Duodenal mucosa (tissue), 2 donors: Measurements from ENCODE around the gene ABHD2.

Experiments used
- H3K27ac ChIP-seq: one replicate; pipeline ENCODE4 v1.7.0; 2013; ENCODE audit warnings: low read depth, low read length
- H3K27me3 ChIP-seq, 2 donors: one replicate each; pipeline ENCODE4 v1.7.0; 2013; ENCODE audit warnings: low read length in 2 of 2, control low read depth in 1 of 2; ENCODE audit not compliant: insufficient read depth in 2 of 2, control insufficient read depth in 1 of 2
- H3K36me3 ChIP-seq, 2 donors: one replicate each; pipeline ENCODE4 v1.7.0; 2013; ENCODE audit warnings: low read length in 2 of 2, control low read depth in 1 of 2; ENCODE audit not compliant: insufficient read depth in 2 of 2, control insufficient read depth in 1 of 2
- H3K4me1 ChIP-seq, 2 donors: one replicate each; pipeline ENCODE4 v1.7.0; 2013; ENCODE audit warnings: low read length in 2 of 2, control low read depth in 1 of 2; ENCODE audit not compliant: insufficient read depth in 2 of 2, control insufficient read depth in 1 of 2
- H3K4me3 ChIP-seq, 2 donors: one replicate each; pipeline ENCODE4 v1.7.0; 2013; ENCODE audit warnings: low read length in 2 of 2, low read depth in 1 of 2
- H3K9ac ChIP-seq, 2 donors: one replicate each; pipeline ENCODE4 v1.7.0; 2013; ENCODE audit warnings: low read length in 2 of 2, low read depth in 1 of 2
- H3K9me3 ChIP-seq, 2 donors: one replicate each; pipeline ENCODE4 v1.7.0; 2013; ENCODE audit warnings: low read length in 2 of 2, control low read depth in 1 of 2; ENCODE audit not compliant: control insufficient read depth in 1 of 2

ABHD2 gene

GRCh38 chr15:89198934-89199333 lies 110.7 kb downstream of the ABHD2 start:
- Histone ChIP-seq H3K9me3 (no peaks in the 10 kb centered on the region), H3K4me3 (no peak overlapping the region), H3K36me3 (peaks cover 41 to 54% of the 10 kb centered on the region in 2 donors), H3K27me3 (no peaks in the 10 kb centered on the region), H3K27ac (no peak overlapping the region), H3K9ac (no peak overlapping the region), H3K4me1 (peaks cover 0 to 9% of the 10 kb centered on the region in 2 donors)

GRCh38 chr15:89199746-89200145 lies 111.5 kb downstream of the ABHD2 start:
- no peaks in the 10 kb centered on the region for H3K9me3 ChIP-seq
- no peak overlapping the region for H3K4me3 ChIP-seq
- H3K27ac ChIP-seq, result no peak overlapping the region
- H3K27me3 ChIP-seq, result no peaks in the 10 kb centered on the region
- peaks cover 38 to 46% of the 10 kb centered on the region in 2 donors for H3K36me3 ChIP-seq
- H3K4me1 ChIP-seq, result peaks cover 0 to 11% of the 10 kb centered on the region in 2 donors
- H3K9ac ChIP-seq, result no peak overlapping the region

GRCh38 chr15:89200182-89200581 lies 111.9 kb downstream of the ABHD2 start:
- H3K27me3 ChIP-seq, result no peaks in the 10 kb centered on the region
- H3K4me1 ChIP-seq, result peaks cover 0 to 11% of the 10 kb centered on the region in 2 donors
- H3K4me3 ChIP-seq, result no peak overlapping the region
- no peaks in the 10 kb centered on the region for H3K9me3 ChIP-seq
- no peak overlapping the region for H3K9ac ChIP-seq
- H3K27ac ChIP-seq, result no peak overlapping the region
- peaks cover 34 to 42% of the 10 kb centered on the region in 2 donors for H3K36me3 ChIP-seq

- Histone ChIP-seq H3K4me1 (peaks cover 0 to 11% of the 10 kb centered on the region in 2 donors), H3K9ac (no peak overlapping the region), H3K27me3 (no peaks in the 10 kb centered on the region), H3K4me3 (no peak overlapping the region), H3K27ac (no peak overlapping the region), H3K36me3 (peaks cover 22 to 29% of the 10 kb centered on the region in 2 donors), H3K9me3 (no peaks in the 10 kb centered on the region)
Measured at GRCh38 chr15:89201465-89202005, 113.3 kb downstream of the ABHD2 start.

- H3K27me3 ChIP-seq, result no peaks in the 10 kb centered on the region
- H3K9ac ChIP-seq, result no peak overlapping the region
- H3K27ac ChIP-seq, result no peak overlapping the region
- no peaks in the 10 kb centered on the region for H3K9me3 ChIP-seq
- peaks cover 0 to 3% of the 10 kb centered on the region in 2 donors for H3K4me1 ChIP-seq
- peaks cover 14 to 20% of the 10 kb centered on the region in 2 donors for H3K36me3 ChIP-seq
- H3K4me3 ChIP-seq, result no peak overlapping the region
Measured at GRCh38 chr15:89203705-89204273, 115.5 kb downstream of the ABHD2 start.

GRCh38 chr15:89205991-89206585 lies 117.8 kb downstream of the ABHD2 start:
- H3K4me1 ChIP-seq, result peaks cover 0 to 3% of the 10 kb centered on the region in 2 donors
- no peaks in the 10 kb centered on the region for H3K9me3 ChIP-seq
- H3K4me3 ChIP-seq, result no peak overlapping the region
- H3K36me3 ChIP-seq, result peaks cover under 1 to 4% of the 10 kb centered on the region in 2 donors
- H3K27me3 ChIP-seq, result no peaks in the 10 kb centered on the region
- H3K27ac ChIP-seq, result no peak overlapping the region
- no peak overlapping the region for H3K9ac ChIP-seq

GRCh38 chr15:89206908-89207331 lies 118.7 kb downstream of the ABHD2 start:
- Histone ChIP-seq H3K27me3 (no peaks in the 10 kb centered on the region), H3K9ac (no peak overlapping the region), H3K4me3 (peak overlapping the region in 1 of 2 donors; percentile 26), H3K27ac (no peak overlapping the region), H3K9me3 (no peaks in the 10 kb centered on the region), H3K36me3 (no peaks in the 10 kb centered on the region), H3K4me1 (peaks cover 0 to 3% of the 10 kb centered on the region in 2 donors)

GRCh38 chr15:89208256-89208655 lies 120.0 kb downstream of the ABHD2 start:
- no peak overlapping the region for H3K27ac ChIP-seq

GRCh38 chr15:89209057-89209456 lies 120.8 kb downstream of the ABHD2 start:
- Histone ChIP-seq H3K27ac (no peak overlapping the region), H3K36me3 (no peaks in the 10 kb centered on the region), H3K9me3 (no peaks in the 10 kb centered on the region), H3K4me3 (no peak overlapping the region), H3K27me3 (no peaks in the 10 kb centered on the region), H3K9ac (no peak overlapping the region), H3K4me1 (peaks cover 0 to 3% of the 10 kb centered on the region in 2 donors)

More at GRCh38 chr15:89208256-89208655, 120.0 kb downstream of the ABHD2 start:
- Histone ChIP-seq H3K9me3 (no peaks in the 10 kb centered on the region), H3K36me3 (no peaks in the 10 kb centered on the region), H3K4me3 (no peak overlapping the region), H3K27me3 (no peaks in the 10 kb centered on the region), H3K4me1 (peaks cover 0 to 3% of the 10 kb centered on the region in 2 donors), H3K9ac (no peak overlapping the region)

- Histone ChIP-seq H3K9me3 (no peaks in the 10 kb centered on the region), H3K36me3 (no peaks in the 10 kb centered on the region), H3K27ac (no peak overlapping the region), H3K9ac (no peak overlapping the region), H3K4me3 (no peak overlapping the region), H3K27me3 (no peaks in the 10 kb centered on the region), H3K4me1 (no peaks in the 10 kb centered on the region)
Measured at GRCh38 chr15:89211678-89212170, 123.5 kb downstream of the ABHD2 start.
